ENCODE results near the gene NR1I2. TPM values are rescaled to one million over a fixed set of nuclear protein-coding genes. Genes with fewer than 3 reads are reported as not detected.

Gene NR1I2
- total RNA-seq, 2 experiments from 2014 or later = 0.70 to 1.0 TPM

DNA sequence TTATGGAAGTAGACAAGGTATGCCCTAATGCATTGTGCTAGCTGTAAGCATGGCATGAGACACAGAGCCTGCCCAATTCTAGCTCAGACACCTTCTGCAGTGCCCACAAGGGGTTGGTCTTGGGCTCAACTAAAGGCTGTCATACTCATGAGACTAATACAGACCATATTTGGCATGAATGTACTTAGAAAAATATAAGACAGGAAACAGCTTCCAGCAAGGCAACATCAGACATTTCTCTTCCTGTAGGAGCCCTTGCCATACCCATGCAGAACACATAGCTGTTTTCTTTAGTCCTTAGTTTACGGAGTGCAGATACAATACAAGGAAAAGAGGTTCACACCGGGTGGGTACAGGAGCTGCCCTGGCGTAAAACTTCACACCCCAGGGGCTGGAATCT, 30.5 kb upstream of the NR1I2 start:
- no peaks in the 10 kb centered on the region for H3K36me3 Mint-ChIP-seq (ENCODE audit: low read depth)
- ATAC-seq (no peak), DNase-seq (no peak)
- CTCF ChIA-PET = interaction anchor here (0.9 kb wide), 1 partner anchor 9 kb away, joined by 3 read pairs; no protein-coding TSS in a partner anchor
- H3K4me3 Mint-ChIP-seq = no peak overlapping the region
- POLR2A ChIA-PET = no interaction called here
- intact Hi-C loops (cut with micrococcal nuclease) = no loop called here
- no peaks in the 10 kb centered on the region for H3K4me1 Mint-ChIP-seq (ENCODE audit: low read depth)
- no peak overlapping the region for H3K27ac Mint-ChIP-seq
- TF ChIP-seq, protein P1, sequence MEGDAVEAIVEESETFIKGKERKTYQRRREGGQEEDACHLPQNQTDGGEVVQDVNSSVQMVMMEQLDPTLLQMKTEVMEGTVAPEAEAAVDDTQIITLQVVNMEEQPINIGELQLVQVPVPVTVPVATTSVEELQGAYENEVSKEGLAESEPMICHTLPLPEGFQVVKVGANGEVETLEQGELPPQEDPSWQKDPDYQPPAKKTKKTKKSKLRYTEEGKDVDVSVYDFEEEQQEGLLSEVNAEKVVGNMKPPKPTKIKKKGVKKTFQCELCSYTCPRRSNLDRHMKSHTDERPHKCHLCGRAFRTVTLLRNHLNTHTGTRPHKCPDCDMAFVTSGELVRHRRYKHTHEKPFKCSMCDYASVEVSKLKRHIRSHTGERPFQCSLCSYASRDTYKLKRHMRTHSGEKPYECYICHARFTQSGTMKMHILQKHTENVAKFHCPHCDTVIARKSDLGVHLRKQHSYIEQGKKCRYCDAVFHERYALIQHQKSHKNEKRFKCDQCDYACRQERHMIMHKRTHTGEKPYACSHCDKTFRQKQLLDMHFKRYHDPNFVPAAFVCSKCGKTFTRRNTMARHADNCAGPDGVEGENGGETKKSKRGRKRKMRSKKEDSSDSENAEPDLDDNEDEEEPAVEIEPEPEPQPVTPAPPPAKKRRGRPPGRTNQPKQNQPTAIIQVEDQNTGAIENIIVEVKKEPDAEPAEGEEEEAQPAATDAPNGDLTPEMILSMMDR (IDR thresholded peaks at IDR 0.05) = no peak
- H3K9me3 Mint-ChIP-seq = no peaks in the 10 kb centered on the region
- peaks cover 29% of the 10 kb centered on the region for H3K27me3 Mint-ChIP-seq

DNA sequence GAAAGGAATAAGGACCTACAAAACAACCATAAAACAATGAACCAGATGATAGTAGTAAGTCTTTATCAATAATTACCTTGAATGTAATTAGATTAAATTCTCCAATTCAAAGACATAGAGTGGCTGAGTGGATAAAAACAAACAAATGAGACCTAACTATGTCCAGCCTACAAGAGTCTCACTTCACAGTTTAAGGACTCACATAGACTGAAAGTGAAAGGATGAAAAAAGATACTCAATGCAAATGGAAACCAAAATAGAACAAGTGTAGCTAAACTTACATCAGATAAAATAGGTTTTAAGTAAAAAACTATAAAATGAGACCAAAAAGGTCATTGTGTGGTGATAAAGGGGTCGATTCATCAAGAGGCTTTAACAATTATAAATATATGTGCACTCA, 21.9 kb upstream of the NR1I2 start:
- DNase-seq (no peak), ATAC-seq (no peak)
- POLR2A ChIA-PET = no interaction called here
- Mint-ChIP-seq H3K27me3 (peaks cover 41% of the 10 kb centered on the region), H3K36me3 (ENCODE audit: low read depth) (no peaks in the 10 kb centered on the region), H3K9me3 (peaks cover 6% of the 10 kb centered on the region), H3K4me1 (ENCODE audit: low read depth) (no peaks in the 10 kb centered on the region), H3K27ac (no peak overlapping the region), H3K4me3 (no peak overlapping the region)
- intact Hi-C loops (cut with micrococcal nuclease) = no loop called here
- TF ChIP-seq, protein P1 (IDR thresholded peaks at IDR 0.05) = no peak
- CTCF ChIA-PET = no interaction called here

DNA sequence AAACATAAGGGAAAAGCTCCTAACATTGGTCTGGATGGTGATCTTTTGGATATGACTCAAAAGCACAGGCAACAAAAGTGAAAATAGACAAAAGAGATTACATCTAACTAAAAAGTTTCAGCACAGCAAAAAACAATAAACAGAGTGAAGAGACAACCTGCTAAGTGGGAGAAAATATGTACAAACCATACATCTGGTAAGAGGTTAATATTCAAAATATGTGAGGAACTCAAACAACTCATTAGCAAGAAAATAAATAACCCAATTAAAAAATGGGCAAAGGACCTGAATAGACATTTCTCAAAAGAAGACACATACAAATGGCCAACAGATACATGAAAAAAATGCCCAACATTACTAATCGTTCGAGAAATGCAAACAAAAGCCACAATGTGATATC, 19.0 kb upstream of the NR1I2 start:
- CTCF ChIA-PET = interaction anchor here (1.1 kb wide), 1 partner anchor 9 kb away, joined by 3 read pairs; no protein-coding TSS in a partner anchor

DNA sequence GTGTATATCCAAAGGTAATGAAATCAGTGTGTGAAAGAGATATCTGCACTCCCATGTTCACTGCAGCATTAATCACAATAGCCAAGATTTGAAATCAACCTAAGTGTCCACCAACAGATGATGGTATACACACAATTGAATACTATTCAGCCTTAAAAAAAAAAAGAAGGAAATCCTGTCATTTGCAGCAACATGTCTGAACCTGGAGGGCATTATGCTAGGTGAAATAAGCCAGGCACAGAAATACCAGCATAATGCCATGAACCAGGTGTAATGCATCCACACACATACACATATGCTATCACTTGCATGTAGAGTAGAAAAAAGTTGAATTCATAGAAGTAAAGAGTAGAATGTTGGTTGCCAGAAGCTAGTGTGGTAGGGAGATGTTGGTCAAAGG, 18.4 kb upstream of the NR1I2 start:
- Mint-ChIP-seq H3K27me3 (peaks cover 27% of the 10 kb centered on the region), H3K9me3 (peaks cover 6% of the 10 kb centered on the region), H3K27ac (no peak overlapping the region), H3K36me3 (ENCODE audit: low read depth) (no peaks in the 10 kb centered on the region), H3K4me3 (no peak overlapping the region), H3K4me1 (ENCODE audit: low read depth) (no peaks in the 10 kb centered on the region)
- no peak for ATAC-seq
- CTCF ChIA-PET = interaction anchor here (1.1 kb wide), 1 partner anchor 9 kb away, joined by 3 read pairs; no protein-coding TSS in a partner anchor
- DNase-seq = no peak
- TF ChIP-seq, protein P1 (IDR thresholded peaks at IDR 0.05) = no peak
- POLR2A ChIA-PET = no interaction called here
- intact Hi-C loops (cut with micrococcal nuclease) = no loop called here

More for the DNA sequence above, 19.0 kb upstream of the NR1I2 start:
- DNase-seq (no peak), ATAC-seq (no peak)
- TF ChIP-seq, protein P1 (IDR thresholded peaks at IDR 0.05) = no peak
- intact Hi-C loops (cut with micrococcal nuclease) = no loop called here
- Mint-ChIP-seq H3K9me3 (peaks cover 6% of the 10 kb centered on the region), H3K36me3 (ENCODE audit: low read depth) (no peaks in the 10 kb centered on the region), H3K27ac (no peak overlapping the region), H3K27me3 (peaks cover 32% of the 10 kb centered on the region), H3K4me3 (no peak overlapping the region), H3K4me1 (ENCODE audit: low read depth) (no peaks in the 10 kb centered on the region)
- POLR2A ChIA-PET = no interaction called here

DNA sequence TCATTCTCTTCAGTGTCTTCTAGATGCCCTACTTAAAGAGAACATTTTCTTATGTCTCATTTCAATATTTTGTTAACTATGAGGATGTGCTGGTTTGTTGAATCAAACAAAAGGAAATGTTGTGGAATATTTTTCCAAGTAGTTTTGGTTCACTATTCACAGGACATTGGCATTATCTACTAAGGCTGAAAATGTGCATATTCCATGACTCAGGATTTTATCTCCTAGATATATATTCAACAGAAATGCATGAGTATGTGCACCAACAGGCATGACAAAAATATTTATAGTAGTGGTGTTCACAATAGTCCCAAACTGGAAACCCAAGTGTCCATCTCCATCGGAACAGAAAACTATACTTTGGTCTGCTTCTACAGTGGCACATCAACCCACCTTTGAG, 16.7 kb upstream of the NR1I2 start:
- ATAC-seq = no peak
- H3K27me3 Mint-ChIP-seq = peaks cover 29% of the 10 kb centered on the region
- ChIA-PET CTCF (interaction anchor here (0.6 to 1.3 kb wide), 3 partner anchors 18 to 302 kb away, joined by 3 to 5 read pairs (median 3); no protein-coding TSS in a partner anchor), POLR2A (no interaction called here)
- H3K9me3 Mint-ChIP-seq = peaks cover 6% of the 10 kb centered on the region
- H3K4me1 Mint-ChIP-seq (ENCODE audit: low read depth) = no peaks in the 10 kb centered on the region
- no peak for DNase-seq
- no peak overlapping the region for H3K27ac Mint-ChIP-seq
- no peak overlapping the region for H3K4me3 Mint-ChIP-seq
- TF ChIP-seq, protein P1 (IDR thresholded peaks at IDR 0.05) = no peak
- H3K36me3 Mint-ChIP-seq (ENCODE audit: low read depth) = no peaks in the 10 kb centered on the region
- intact Hi-C loops (cut with micrococcal nuclease) = no loop called here
